Retina (tissue), 1 donor: ENCODE results near the gene PRDM16.
"Not testable (repeated sequence)": the region's sequence is repeated elsewhere in the genome, so short reads cannot be mapped to it uniquely, and the experiment has no call there.

Experiments used
- DNase-seq: peaks from one replicate; pipeline ENCODE4 v3.0.0-alpha.2; 2016

The PRDM16 gene

DNA sequence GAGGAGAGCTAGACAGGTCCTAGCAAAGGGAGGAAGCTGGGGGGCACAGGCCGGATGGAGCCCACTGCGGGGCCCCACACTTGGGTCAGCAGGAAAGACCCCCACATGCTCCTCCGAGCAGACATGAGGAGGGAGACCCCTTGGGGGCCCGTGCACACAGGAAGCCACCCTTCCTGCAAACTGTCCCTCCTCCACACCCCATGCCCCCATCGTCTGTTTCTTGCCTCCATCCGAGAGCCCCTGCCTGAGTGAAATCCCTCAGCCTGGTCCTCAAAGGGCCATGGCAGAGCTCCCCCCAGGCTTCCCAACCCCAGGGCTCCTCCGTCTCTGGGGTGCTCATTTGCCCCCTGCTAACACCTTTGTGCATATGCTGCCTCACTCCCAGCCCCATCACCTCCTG lies 168.0 kb downstream of the PRDM16 start:
- no peak for DNase-seq

- DNase-seq = peak; percentile 9
Measured at GRCh38 chr1:3237570-3237969, 168.6 kb downstream of the PRDM16 start.

DNA sequence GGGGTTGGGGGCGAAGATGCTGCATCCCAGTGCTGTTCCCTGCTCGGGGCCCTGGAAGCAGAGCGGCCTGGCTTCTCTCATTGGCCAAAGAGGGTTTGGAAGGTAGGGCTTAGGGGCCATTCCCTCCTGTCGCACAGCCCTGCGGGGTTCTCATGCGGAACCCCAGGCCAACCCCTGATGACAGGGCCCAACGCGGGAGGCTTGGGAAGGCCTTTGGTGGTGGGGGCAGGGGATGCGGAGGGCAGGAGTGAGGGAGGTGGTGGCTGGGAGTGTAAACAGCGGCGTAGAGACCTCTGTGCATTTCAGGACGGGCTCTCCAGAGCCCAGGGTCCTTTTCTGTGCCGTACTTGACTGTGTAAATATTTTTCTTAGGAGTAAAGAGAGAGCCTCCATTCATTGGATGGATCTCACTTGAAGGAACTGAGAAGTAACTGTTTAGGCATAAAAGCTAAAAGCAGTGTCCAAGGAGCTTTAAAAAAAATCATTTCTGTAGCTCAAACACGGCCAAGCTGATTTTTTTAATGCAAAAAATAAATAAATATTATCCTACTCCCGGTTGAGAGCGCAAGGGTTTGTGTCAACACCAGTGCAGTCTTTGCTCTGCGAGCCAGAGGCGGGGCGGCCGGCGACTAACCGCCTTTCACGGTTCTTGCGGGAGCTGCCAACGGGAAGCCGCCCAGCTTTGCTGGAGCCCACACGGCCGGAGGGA lies 169.1 kb downstream of the PRDM16 start:
- no peak for DNase-seq

DNA sequence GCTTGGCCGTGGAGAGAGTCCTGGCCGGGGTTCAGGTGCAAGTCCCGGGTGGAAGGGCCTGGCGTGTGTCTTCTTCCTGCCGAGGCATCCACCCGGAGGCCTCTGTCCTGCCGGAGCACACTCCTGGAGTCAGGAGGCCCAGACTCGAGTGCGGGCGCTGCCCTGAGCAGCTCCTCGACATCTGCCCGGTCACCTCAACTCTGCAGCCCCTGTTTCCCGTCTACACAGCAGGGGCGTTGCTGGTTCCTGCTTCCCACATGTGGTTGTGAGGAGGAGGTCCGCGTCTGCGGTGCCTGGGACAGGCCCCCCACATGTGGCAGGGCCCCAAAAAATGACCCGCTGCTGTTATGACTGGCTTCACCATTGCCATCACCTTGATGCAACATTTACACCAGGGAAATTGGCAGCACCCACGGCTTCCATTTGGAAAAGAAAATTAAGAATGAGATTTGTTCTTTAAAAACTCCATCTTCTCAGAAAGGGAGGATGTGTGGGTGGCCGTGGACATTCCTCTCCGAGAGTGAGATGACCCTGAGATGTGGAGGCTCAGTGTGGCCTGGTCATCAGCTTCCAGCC lies 169.8 kb downstream of the PRDM16 start:
- no peak for DNase-seq

DNA sequence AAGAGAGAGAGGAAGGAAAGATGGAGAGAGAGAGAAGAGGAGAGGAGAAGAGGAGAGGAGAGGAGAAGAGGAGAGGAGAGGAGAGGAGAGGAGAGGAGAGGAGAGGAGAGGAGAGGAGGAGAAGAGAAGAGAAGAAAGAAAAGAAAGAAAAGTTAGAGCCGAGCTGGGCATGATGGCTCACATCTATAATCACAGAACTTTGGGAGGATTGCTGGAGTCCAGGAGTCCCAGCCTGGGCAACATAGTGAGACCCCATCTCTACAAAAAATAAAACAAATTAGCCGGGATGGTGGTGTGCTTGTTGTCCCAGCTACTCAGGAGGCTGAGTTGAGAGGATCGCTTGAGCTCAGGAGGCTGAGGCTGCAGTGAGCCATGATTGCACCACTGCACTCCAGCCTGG lies 171.0 kb downstream of the PRDM16 start:
- not testable (repeated sequence) for DNase-seq

DNA sequence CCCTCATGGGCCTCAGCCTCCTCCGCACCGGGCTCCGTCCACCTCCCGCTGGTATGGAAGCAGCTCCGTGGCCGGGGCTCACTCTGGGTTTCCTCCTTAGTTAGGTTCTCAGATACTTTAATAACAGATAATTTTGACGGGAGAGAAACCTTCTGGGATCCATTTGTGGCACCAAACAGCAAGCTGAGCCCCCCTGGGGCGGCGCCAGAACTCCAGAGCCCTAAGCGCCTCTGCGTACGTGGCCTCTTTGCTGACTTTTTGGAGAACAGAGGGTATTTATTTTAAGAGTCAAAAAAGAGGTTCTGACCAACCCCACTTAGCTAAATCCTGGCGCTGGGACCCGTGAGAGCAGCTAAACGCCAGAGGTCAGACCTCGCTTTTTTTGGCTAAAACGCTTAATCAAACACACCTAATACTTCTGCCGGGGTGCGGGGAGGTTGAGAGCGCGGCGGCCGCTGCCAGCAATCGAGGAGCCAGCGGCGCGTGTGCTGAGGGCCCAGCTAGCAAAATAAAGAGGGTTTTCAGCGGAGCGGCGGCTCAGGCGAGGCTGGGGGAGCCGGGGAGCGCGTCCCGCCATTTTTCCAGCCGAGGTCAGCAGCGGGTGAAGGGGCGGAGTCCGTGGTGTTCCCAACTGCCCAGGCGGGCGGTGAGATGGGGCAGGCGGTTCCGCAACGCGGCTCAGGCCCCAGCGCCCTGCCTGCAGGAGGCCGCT lies 171.7 kb downstream of the PRDM16 start:
- DNase-seq = peak; percentile 58

DNA sequence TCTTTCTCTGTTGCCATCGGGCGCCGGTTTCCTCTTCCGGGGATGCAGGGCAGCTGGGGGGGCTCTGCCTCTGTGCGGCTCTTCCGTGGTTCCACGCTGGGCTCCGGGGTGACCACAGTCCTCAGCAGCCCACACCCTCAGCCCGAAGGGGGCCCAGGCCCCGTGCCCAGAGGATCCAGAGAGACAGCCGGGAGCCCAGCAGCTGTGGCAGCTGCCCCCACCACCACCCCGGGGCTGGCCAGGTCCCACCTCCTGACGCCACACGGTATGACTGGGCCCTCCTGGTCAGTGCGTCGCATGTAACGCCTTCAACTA lies 172.2 kb downstream of the PRDM16 start:
- DNase-seq = no peak

DNA sequence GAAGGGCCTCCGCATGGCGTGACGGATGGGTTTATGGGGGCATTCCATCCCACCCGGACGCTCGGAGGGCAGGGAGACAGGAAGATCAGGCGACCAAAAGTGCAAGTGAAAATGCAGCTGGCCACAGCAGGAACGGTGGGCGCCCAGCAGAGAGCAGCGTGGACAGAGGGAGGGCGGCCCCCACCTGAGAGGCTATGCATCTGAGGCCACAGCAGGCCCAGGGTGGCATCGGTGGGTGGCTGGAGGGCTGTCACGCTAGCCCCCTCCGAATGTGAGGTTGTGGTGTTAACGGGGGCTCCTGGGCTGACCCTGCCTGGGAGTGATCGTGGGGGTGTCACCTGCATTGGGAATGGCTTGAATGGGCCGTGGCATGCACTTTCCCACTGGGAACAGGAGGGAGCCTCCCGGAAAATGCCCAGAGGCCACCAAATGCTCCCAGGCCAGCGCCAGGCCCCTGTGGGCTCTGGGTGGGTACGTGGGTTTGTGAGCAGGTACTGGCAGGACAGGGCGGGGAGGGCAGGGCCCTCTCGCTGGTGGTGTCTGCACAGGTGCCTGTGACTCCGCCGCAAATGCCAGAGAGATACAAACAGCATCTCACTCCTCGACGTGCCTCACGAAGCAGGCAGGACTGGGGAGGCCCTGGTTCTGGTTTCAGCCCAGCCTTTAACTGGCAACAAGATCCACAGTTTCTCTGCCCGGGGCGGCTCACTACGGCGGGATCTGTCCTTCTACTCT lies 172.8 kb downstream of the PRDM16 start:
- no peak for DNase-seq

- DNase-seq = peak; percentile 7
Measured at GRCh38 chr1:3242408-3243260, 173.6 kb downstream of the PRDM16 start.

- no peak for DNase-seq
Measured at GRCh38 chr1:3243304-3243703, 174.3 kb downstream of the PRDM16 start.

DNA sequence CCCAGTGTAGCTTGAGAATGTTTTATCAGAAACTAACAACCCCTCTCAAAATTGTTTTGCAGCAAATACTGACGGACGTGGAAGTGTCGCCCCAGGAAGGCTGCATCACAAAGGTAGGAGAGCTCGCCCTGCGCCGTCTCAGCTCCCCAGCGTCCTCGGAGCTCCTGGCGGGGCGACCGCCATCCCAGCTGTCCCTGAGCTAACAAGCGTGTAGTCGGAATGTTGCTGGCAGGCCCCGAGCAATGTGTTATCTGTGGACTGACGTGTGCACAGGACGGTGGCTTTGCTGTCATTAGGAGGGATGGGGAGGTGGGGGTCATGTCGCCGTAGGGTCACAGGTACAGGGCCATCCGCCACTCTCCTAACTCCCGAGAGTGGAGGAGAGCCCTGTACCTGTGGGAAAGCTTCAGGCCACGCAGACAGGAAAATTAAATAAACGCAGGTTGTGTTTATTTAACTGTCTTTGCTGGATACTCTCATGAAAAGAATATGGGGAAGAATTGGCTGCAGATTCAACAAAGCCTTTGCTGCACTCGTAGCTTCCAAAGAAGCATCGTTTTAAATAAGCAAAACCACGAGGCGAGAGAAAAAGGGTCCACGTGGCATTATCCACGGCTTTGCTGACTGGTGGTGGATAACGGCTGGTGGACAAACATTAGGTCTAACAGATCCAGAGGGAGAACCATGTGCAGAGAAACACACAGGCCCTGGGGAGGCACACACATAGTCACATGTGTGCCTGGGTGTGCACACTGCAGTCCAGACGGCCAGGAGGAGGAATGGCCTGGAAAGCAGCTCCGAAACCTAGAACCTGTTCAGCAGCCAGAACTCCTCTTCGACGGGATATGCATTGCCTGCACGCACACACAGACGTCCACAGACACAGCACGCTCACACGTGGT lies 175.3 kb downstream of the PRDM16 start:
- DNase-seq = peak; percentile 10

DNA sequence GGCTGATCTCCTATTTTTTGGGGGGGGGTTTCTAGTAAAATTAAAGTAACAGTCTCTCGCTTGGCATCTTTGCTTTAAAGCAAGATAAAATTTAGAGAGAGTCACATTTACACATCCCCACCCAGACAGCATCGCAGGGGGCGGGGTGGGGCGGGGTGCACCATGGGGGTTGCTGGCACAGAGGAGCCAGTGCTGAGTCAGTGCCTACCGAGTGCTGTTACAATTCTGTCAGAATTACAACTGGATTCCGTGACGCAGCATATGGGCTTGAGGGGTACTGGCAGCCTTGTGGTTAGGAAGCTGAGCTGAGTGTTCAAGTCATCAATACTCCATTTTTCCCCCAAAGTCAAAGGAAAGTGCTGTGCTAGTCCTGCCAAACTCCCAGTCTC lies 175.9 kb downstream of the PRDM16 start:
- no peak for DNase-seq

DNA sequence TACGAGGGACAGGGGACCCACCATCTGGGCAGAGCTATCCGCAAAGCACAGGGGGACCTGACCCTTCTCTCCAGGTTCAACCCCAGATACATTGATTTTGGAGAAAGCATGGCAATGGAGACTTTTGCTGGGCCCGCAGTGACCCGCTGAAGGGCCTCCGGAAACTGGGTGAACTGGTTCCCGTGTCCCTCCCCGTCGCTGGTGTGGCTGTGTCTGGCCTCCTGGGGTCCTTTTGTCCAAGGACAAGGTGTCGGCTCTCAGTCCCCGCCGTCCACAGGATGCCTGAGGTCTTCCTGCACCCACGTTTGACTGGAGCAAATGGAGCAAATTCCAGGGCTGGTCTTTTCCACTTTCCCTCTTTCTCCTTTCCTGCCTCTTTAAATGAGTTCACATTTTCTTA lies 176.3 kb downstream of the PRDM16 start:
- peak; percentile 6 for DNase-seq

DNA sequence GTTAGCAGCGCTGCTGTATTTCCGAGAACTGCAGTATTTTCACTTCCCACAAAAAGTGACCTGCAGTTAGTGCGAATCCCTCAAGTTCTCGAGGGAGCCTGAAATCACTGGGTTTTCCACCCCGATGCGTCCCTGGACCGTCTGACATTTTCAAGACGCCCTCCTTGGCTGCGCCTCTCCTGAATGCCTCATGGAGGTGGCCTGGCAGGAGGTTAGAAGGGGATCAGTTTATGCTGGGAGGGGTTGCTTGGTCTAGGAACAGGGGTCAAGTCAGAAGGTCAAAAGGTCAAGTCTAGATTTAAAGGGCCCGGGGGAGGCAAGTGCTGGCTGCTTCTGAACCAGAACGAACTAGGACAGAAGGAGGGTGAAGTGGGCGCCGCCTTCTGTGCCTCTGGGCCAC lies 176.8 kb downstream of the PRDM16 start:
- DNase-seq = peak; percentile 21

- no peak for DNase-seq
Measured at GRCh38 chr1:3246251-3246650, 177.2 kb downstream of the PRDM16 start.

DNA sequence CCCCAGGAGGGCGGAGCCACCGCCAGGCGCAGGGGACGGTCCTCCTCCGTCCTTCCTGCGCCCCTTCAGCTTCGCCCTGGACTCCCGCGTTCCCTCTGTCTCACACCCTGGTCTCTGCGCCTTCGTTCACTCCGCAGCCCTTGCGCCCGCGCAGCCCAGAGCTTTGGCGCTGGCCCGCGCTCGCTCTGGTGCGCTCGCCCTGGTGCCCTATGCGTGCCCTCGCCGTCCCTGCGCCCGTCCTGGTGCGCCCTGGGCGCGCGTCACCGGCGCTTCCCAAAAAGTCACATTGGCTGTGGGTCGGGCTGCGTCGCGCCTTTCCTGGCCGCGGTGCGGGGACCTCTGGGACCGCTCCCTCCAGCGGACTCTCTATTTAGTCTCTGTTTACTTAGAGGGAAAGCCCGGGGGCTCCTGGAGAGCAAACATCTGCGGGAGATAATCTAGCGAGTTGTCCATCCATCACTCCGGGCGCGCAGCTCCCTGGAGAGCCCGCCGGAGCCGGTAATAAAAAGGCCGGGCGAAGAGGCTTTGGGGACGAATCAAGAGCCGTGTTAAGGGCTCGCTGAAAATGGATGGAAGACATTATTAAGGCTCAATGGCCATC lies 178.6 kb downstream of the PRDM16 start:
- DNase-seq = peak; percentile 77

DNA sequence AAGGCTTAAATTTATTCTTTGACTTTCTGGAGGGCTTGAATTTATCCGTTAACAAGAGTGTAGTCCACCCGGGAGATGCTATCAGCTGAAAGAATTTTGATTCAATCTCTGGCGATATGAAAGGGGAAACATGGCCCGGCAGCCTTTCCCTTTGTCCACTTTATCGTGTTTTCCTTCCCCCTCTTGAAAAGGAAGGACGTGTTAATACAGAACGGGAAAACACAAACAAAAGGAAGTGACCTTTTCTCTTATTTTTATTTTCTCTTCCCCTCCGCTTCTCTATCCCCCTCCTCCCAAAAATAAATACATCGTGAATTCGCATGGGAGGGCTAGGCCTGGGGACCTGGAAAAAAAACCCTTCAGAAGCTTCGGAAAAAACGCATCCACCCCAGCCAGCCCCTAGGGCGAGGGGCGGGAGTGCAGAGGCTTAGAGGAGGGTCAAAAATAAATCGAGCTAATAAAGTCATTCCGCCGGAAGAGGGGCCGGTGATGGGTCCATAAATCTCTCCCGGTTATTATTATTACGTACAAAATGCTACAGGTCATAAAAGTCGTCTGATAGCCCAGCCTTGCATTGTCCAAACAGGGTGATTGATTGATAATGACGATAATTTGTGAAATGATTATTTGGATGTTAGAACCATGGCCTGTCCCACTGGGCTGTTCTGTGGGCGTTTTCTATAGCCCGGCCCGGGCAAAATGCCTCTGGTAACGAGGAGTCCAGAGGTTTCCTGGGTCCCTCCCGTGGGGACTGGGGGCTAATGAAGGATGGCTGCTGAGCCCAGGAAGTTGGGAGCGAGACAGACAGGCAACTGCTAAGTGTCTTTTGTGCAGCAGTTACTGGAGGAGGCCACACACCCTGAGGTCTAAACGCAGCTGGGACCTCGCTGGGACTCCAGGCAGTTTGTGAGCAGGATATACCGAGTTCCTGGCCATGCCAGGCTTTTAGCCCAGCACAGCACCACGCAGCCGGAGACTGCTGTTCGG lies 179.4 kb downstream of the PRDM16 start:
- peak; percentile 61 for DNase-seq

DNA sequence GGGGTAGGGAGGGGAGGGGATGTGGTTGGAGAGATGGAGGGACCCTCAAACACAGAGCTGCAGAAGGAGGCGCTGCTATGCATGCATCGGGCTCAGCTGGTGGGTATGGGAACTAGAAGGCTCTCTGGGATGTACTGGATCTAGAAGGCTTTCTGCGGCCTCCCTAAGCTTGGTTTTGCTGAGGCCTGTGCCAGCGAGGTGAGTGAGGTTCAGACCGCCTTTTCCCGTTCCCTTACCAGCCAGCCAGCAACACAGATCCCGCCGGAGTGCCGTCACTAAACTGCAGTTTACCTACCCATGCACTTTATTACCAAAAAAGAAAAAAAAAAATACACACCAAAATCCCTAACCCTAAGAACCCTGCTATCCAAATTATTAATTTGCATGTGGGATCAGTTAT lies 180.2 kb downstream of the PRDM16 start:
- DNase-seq = no peak

GRCh38 chr1:3249631-3250501 lies 180.9 kb downstream of the PRDM16 start:
- DNase-seq = peak; percentile 64
